IMR-90 (cell line): ENCODE results near the gene FAM219A.

Experiments
- BHLHE40 ChIP-seq: fragments of 150-350 bp; IDR thresholded peaks from 2 replicates; pipeline ENCODE4 v1.6.1; 2016; ENCODE audit warnings: mild to moderate bottlenecking, low read depth, low read length
- FOS ChIP-seq: fragments of 150-350 bp; IDR thresholded peaks from 2 replicates; pipeline ENCODE4 v1.6.1; 2016; ENCODE audit warnings: low read depth, low read length
- NFE2L2 ChIP-seq: fragments of 150-350 bp; IDR thresholded peaks from 2 replicates; pipeline ENCODE4 v1.6.1; 2016; ENCODE audit warnings: low read depth, mild to moderate bottlenecking, low read length
- POLR2A ChIP-seq: IDR thresholded peaks from 2 replicates; pipeline ENCODE4 v1.6.1; 2012; ENCODE audit warnings: mild to moderate bottlenecking, low read depth, low read length
- RAD21 ChIP-seq: IDR thresholded peaks from 2 replicates; pipeline ENCODE4 v1.6.1; 2012; ENCODE audit warnings: low read length, improper control_type of control experiment
- RCOR1 ChIP-seq: IDR thresholded peaks from 2 replicates; pipeline ENCODE4 v1.6.1; 2012; ENCODE audit warnings: mild to moderate bottlenecking, low read length, improper control_type of control experiment; ENCODE audit not compliant: insufficient replicate concordance
- SMC3 ChIP-seq: fragments of 150-350 bp; IDR thresholded peaks from 2 replicates; pipeline ENCODE4 v1.6.1; 2016; ENCODE audit warnings: low read depth, mild to moderate bottlenecking, antibody characterized with exemption, low read length, moderate library complexity
- TF ChIP-seq, protein P1 (sequence below): conservative IDR thresholded peaks from 2 replicates; pipeline ENCODE4 v1.5.1; 2012; ENCODE audit warnings: mild to moderate bottlenecking, low read depth, low read length, improper control_type of control experiment
- TF ChIP-seq, protein P2 (sequence below): fragments of 150-350 bp; IDR thresholded peaks from 2 replicates; pipeline ENCODE4 v1.6.1; 2016; ENCODE audit warnings: low read depth, mild to moderate bottlenecking, low read length, moderate library complexity, borderline replicate concordance

DNA sequence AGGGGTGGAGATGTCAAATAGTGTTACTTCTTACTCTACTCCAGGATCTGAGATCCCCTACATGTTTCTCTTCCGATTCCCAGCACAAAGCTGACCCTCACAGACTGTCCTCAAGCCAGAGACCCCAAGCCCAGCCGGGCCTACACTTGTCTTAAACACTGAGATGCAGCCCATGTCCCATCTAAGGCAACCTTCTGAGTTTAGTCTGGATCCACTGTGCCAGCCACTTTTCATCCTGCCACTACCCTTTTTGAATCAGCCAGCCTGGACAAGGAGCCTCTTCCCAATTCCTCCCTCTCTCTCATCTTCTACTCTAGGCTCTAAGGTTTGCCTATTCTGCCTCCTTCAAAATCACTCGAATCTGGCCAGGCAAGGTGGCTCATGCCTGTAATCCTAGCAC, 75.5 kb downstream of the FAM219A start:
- TF ChIP-seq, protein P1, sequence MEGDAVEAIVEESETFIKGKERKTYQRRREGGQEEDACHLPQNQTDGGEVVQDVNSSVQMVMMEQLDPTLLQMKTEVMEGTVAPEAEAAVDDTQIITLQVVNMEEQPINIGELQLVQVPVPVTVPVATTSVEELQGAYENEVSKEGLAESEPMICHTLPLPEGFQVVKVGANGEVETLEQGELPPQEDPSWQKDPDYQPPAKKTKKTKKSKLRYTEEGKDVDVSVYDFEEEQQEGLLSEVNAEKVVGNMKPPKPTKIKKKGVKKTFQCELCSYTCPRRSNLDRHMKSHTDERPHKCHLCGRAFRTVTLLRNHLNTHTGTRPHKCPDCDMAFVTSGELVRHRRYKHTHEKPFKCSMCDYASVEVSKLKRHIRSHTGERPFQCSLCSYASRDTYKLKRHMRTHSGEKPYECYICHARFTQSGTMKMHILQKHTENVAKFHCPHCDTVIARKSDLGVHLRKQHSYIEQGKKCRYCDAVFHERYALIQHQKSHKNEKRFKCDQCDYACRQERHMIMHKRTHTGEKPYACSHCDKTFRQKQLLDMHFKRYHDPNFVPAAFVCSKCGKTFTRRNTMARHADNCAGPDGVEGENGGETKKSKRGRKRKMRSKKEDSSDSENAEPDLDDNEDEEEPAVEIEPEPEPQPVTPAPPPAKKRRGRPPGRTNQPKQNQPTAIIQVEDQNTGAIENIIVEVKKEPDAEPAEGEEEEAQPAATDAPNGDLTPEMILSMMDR: no peak
- TF ChIP-seq SMC3: no peak
- no peak for TF ChIP-seq POLR2A
- TF ChIP-seq FOS: no peak
- no peak for TF ChIP-seq NFE2L2
- TF ChIP-seq, protein P2, sequence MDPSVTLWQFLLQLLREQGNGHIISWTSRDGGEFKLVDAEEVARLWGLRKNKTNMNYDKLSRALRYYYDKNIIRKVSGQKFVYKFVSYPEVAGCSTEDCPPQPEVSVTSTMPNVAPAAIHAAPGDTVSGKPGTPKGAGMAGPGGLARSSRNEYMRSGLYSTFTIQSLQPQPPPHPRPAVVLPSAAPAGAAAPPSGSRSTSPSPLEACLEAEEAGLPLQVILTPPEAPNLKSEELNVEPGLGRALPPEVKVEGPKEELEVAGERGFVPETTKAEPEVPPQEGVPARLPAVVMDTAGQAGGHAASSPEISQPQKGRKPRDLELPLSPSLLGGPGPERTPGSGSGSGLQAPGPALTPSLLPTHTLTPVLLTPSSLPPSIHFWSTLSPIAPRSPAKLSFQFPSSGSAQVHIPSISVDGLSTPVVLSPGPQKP: no peak
- TF ChIP-seq RAD21: no peak
- no peak for TF ChIP-seq BHLHE40
- TF ChIP-seq RCOR1: no peak
